ENCODE data around the gene GIPC1. TPM values are rescaled to one million over a fixed set of nuclear protein-coding genes. Genes with fewer than 3 reads are reported as not detected.

Gene GIPC1
- total RNA-seq, 1 experiment from 2014 or later = 98.7 TPM

- H3K9me3 Mint-ChIP-seq (ENCODE audit: unreplicated experiment) = no peaks in the 10 kb centered on the region
- Histone ChIP-seq H3K27me3 (replicated peaks; ENCODE audit: control insufficient read depth, insufficient read depth, low read length) (no peaks in the 10 kb centered on the region), H3K4me3 (ENCODE audit: low read depth, low read length) (peak overlapping the region; percentile 45), H3K9me3 (no peaks in the 10 kb centered on the region), H3K4me1 (no peaks in the 10 kb centered on the region; the same call in 1 of the 2 replicates), H3K36me3 (ENCODE audit: control insufficient read depth, insufficient read depth, low read length) (no peaks in the 10 kb centered on the region)
- no TSS peak for BruUV-seq (replicated peaks)
- peak; percentile 66 to 81 for DNase-seq
- H3K27ac Mint-ChIP-seq (ENCODE audit: unreplicated experiment) = peak overlapping the region; percentile 60
- H3K36me3 Mint-ChIP-seq (ENCODE audit: insufficient read depth, unreplicated experiment) = peaks cover 63% of the 10 kb centered on the region
- H3K4me3 Mint-ChIP-seq (ENCODE audit: unreplicated experiment) = peak overlapping the region; percentile 50
- peak; percentile 81 to 94 for TF ChIP-seq CTCF (IDR thresholded peaks at IDR 0.05; ENCODE audit: insufficient read depth in 1 of 2, low read depth in 1 of 2, low read length in 1 of 2, severe bottlenecking in 1 of 2, unreplicated experiment in 1 of 2)
- POLR2A ChIA-PET = interaction anchor here (0.5 to 0.6 kb wide), 2 partner anchors 58 to 93 kb away, joined by 4 to 5 read pairs; partner anchors contain the start of gene TECR
- peaks cover 15% of the 10 kb centered on the region for H3K4me1 Mint-ChIP-seq (ENCODE audit: low read depth, unreplicated experiment)
- H3K27me3 Mint-ChIP-seq (ENCODE audit: insufficient read depth, unreplicated experiment) = no peaks in the 10 kb centered on the region
- intact Hi-C loops (cut with micrococcal nuclease; ENCODE audit: unreplicated experiment) = loop anchor here (1.0 to 10.0 kb wide), 2 partner anchors 108 to 335 kb away; no protein-coding TSS in a partner anchor
- CTCF ChIA-PET = interaction anchor here (0.5 to 1.7 kb wide), 17 partner anchors 9 to 607 kb away, joined by 3 to 22 read pairs (median 4); partner anchors contain the start of genes ASF1B, GIPC1 and PKN1
These were observed 23.6 kb downstream of the GIPC1 start for GRCh38 chr19:14472202-14472938.

GRCh38 chr19:14471436-14472187, 24.3 kb downstream of the GIPC1 start:
- TF ChIP-seq CTCF (IDR thresholded peaks at IDR 0.05; ENCODE audit: insufficient read depth in 1 of 2, low read depth in 1 of 2, low read length in 1 of 2, severe bottlenecking in 1 of 2, unreplicated experiment in 1 of 2) = no peak
- intact Hi-C loops (cut with micrococcal nuclease; ENCODE audit: unreplicated experiment) = loop anchor here (1.0 to 10.0 kb wide), 2 partner anchors 107 to 334 kb away; no protein-coding TSS in a partner anchor
- Histone ChIP-seq H3K9me3 (no peaks in the 10 kb centered on the region), H3K4me3 (ENCODE audit: low read depth, low read length) (no peak overlapping the region), H3K4me1 (no peaks in the 10 kb centered on the region; the same call in 1 of the 2 replicates), H3K27me3 (replicated peaks; ENCODE audit: control insufficient read depth, insufficient read depth, low read length) (no peaks in the 10 kb centered on the region), H3K36me3 (ENCODE audit: control insufficient read depth, insufficient read depth, low read length) (no peaks in the 10 kb centered on the region)
- ChIA-PET CTCF (interaction anchor here (0.5 to 1.7 kb wide), 4 partner anchors 32 to 436 kb away, joined by 3 to 22 read pairs (median 4); partner anchors contain the start of gene ASF1B), POLR2A (no interaction called here)
- no peak for DNase-seq
- H3K36me3 Mint-ChIP-seq (ENCODE audit: insufficient read depth, unreplicated experiment) = peaks cover 56% of the 10 kb centered on the region
- H3K4me3 Mint-ChIP-seq (ENCODE audit: unreplicated experiment) = peak overlapping the region; percentile 50
- no peak overlapping the region for H3K27ac Mint-ChIP-seq (ENCODE audit: unreplicated experiment)
- H3K9me3 Mint-ChIP-seq (ENCODE audit: unreplicated experiment) = no peaks in the 10 kb centered on the region
- BruUV-seq (replicated peaks) = no TSS peak
- H3K4me1 Mint-ChIP-seq (ENCODE audit: low read depth, unreplicated experiment) = peaks cover 12% of the 10 kb centered on the region
- no peaks in the 10 kb centered on the region for H3K27me3 Mint-ChIP-seq (ENCODE audit: insufficient read depth, unreplicated experiment)

Data from Caco-2 (cell line).